Measurements from ENCODE around the gene RAB11FIP3.

The RAB11FIP3 gene

DNA sequence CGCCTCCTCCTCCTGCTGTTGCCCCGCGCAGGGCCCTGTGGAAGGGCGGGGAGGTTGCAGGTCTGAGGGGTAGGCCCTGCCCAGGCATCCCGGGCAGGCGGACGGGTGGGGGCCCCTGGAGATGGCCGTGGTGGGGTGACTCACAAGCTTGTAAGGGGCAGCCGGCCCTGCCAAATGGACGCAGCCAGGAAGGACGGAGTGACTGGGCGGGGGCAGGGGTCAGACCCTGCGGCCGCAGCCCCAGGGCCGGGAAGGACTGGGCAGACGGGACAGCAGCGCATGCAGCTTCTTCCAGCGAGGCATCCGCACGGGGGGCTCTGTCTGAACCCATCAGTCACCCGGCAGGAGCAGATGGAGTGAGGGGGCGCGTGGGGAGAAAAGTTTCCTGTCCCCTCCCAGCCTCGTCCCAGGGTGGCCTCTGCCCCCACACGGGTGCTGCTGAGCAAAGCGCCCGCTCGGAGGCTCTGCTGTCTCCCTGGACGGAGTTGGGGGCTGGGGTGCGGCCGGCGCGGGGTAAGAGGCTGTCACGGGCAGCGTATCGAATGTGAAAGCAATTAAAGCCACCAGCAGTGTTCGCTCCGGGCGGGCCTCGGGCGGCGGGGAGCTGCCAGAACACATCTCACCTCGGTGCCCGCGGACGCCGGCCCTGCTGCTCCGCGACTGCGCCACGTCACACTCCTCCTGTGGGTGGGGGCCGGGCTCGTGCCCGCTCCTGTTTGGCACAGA lies 129.4 kb downstream of the RAB11FIP3 start:
- no peak for DNase-seq (ENCODE audit: low read depth)

DNA sequence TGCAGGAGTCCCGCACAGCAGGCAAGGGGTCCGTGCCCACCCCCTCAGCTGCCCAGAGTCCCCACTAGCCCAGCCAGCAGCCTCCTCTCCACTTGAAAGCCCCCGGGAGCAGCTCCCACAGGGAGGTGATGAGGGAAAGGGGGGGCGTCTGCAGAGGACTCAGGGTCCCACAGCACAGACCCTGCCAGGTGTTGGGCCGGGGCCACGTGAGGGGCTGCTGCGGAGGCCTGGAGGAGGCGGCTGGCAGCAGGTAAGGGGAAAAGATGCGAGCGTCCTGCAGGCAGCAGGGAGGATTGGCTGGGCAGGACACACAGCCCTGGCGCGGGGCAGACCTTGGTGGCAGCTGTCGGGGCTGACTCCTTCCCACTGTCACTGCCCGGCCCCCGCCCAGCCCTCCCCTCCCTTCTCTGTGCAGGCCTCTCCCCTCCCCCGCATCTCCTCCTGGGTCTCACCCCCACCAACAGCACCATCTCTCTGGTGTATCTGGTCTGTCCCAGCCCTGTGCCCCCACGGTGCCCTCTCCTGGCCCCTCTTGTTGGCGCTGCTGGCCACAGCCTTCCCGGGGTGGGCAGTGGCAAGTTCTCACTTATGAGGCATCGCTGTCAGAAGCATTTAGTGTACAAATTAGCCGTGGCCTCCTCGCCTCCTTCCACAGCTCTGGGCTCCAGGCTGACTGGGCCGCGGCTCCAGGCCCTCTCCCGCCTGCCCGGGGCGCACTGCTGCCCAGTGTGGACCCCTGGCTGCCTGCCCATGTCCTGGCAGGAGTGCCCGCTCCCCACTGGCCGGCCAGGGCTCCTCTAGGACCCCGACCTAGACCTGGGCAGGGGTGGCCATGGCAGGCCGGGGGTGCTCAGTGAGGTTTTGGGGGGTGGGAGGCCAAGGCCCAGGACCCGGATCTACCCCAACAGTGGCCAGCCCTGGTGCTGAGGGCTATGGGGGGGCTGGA lies 130.4 kb downstream of the RAB11FIP3 start:
- DNase-seq (ENCODE audit: low read depth): no peak

DNA sequence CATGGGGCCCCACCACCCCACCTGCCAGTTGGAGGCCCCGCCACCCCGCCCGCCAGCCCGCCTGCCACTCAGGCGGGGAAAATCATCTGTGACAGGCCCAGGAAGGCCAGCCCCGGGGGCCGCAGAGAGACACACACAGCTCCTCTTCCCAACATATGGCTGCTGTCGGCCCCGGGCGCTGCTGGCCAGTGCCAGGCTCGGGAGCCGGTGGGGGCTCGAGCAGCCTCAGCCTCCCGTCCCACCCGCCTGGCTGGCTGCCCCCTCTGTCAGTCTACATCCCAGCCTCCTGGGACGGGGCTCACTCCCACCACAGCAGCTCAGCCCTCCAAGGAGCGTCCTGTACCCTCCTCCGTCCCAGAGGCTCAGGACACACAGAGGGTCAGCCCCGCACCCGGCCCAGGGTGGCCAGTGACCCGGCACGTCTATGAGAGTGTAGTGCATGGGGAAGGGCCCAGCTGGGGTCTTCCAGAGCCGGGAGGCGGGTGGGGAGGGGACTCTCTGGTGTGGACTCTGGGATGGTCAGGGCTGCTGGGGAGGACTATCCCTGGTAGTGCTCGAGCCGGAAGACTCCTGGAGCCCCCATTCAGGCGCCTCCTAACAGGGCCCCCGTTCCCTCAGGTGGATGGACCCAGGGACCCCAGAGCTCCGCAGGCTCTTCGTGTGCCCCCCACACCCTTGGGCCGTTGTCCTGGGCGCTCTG lies 131.2 kb downstream of the RAB11FIP3 start:
- DNase-seq (ENCODE audit: low read depth): no peak

DNA sequence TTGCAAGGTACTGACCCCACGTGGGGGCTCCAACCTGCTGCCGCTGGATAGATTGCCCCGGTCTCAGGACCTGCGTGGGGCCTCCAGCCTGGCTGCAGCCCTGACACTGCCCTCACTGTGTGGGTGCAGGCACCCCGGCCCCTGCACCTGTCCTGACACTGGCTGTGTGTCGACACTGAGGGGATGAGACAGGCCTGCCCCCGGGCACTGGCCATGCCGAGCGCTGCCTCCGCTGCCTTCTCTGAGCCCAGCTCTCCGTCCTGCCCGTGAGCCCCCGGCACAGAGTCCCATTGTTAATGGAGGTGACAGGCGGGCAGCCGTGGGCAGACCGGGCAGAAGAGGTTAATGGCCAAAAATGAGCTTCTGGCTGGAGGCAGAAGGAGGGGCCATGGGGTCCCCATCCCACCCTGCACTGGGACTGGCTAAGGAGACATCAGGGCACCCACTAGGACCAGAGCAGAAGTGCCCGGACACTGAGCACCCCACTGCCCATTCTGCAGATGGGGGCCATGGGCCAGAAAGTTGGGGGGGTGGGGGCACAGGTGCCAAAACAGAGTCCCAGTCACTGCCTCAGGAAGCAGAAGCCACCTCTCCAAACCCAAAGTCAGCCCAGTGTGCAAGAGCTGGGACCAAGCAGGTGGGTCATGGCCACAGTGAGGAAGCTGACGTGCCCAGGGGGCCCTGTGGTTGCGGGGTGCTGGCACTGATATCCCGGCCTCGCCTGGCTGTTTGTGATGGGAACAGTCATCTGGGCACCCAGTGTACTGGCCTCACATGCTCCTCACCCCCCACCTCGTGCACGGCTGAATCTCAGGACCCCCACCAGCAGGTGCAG lies 132.2 kb downstream of the RAB11FIP3 start:
- DNase-seq (ENCODE audit: low read depth): no peak

DNA sequence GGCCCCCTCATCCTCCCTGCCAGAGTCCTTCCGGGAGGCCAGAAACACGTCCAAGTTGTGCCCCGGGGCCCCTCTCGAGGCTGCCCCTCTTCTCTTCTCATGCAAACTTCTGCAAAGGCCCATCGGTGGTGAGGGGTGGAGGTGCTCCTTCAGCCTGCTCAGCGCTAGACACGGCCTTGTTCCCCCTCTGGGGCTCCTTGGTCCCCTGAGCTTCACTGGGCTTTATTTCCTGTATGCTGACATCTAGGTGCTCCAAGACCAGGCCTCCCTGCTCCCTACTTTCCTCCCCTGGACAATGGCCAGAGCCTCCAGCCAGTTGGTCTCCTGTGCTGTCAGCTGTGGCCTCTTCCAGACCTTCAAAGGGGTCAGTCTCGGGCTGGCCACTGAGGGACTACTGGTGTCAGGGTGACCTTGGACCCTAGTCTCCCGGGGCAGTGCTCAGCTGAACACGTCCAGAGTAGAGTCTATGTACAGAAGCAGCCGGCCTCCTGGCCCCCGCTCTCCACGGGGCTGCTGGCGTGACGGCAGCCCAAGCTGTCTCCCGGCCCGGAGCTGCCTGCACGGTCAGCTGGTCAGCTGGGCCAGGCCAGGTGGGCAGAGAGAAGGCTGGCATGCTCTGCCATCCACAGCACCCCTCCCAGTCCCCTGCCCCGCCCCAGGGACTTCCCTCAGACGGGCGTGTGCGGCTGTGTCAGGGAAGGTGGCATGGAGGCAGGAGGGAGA lies 133.0 kb downstream of the RAB11FIP3 start:
- DNase-seq (ENCODE audit: low read depth): no peak

DNA sequence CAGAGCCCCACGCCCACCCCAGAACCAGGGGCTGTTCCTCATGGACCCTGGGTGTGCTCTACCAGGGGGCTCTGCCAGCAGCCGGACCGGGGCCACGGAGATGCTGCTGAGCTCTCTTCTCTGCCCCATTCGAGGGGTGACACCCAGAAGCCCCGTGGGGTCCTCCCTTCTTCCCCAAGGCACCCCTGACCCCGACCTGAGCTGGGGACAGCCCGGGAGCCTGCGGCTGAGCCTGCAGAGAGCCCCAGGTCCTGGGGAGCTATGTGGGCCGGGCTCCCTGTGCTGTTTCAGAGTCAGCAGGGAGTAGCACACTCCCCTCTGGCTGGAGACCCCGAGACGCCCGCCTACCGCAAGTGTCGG lies 133.6 kb downstream of the RAB11FIP3 start:
- DNase-seq (ENCODE audit: low read depth): no peak

DNA sequence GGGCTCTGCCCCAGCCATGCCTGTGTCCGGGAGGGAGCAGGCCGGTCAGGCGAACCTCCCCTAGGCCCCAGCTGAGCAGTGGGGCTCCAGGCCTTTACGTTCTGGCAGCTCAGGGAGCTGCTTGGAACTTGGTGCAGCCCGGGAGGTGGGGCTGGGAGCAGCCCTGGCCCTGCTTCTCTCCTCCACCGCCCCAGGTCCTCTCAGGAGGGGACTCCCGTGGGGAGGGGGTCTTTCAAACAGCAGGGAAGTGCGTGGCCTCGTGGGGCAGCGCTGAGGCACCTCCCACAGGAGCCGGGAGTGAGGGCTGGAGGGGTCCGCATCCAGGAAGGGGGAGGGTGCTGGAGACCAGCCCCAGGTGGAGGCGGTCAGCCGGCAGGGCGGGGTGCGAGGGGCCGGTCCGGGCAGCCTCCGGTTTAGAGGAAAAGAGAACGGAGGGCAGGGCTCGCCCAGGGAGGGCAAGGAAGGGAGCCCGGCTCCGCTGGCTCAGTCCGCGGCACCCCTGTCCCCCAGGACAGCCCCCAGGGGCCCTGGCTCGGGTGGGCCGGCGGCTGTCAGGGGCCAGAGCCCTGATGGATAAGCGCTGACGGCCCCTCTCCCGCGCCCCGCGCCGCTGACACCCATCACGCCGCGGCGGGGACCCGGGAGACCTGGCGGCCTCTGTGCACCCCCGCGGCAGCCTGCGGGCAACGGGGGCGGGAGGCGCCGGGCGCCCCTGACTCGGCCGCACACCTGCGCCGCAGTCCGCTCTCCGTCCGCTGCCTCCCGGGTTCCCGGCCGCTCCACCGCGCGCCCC lies 134.2 kb downstream of the RAB11FIP3 start:
- DNase-seq (ENCODE audit: low read depth): no peak

DNA sequence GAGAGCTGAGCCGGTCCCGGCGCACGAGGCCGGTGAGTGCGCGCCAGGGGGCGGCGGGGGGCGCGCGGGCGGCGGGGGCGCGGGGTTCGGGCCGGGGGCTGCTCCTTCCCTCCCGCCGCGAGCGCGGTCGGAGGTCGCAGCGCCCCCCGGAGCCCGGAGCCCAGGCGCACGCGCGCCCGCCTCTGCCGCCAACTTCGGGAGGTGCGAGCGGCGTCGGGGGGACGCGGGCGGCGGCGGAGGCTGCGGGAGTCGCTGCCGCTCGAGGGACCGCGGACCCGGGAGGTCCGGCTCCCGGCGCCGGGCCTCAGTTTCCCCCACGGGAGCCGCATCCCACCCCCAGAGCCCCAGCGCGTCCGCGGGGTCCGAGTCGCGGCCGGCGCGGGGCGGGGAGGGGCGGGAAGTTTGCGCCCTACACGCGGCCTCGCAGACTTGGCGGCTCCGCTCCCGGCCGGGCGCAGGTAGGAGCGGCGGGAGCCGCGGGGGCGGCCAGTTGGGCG lies 134.8 kb downstream of the RAB11FIP3 start, which contains the start of gene PRR35:
Gene PRR35, plus strand, starts transcription at position 191 of the 497 bp plus-strand sequence. CDS start 2,901 bp downstream, outside the sequence.
- no peak for DNase-seq (ENCODE audit: low read depth)

DNA sequence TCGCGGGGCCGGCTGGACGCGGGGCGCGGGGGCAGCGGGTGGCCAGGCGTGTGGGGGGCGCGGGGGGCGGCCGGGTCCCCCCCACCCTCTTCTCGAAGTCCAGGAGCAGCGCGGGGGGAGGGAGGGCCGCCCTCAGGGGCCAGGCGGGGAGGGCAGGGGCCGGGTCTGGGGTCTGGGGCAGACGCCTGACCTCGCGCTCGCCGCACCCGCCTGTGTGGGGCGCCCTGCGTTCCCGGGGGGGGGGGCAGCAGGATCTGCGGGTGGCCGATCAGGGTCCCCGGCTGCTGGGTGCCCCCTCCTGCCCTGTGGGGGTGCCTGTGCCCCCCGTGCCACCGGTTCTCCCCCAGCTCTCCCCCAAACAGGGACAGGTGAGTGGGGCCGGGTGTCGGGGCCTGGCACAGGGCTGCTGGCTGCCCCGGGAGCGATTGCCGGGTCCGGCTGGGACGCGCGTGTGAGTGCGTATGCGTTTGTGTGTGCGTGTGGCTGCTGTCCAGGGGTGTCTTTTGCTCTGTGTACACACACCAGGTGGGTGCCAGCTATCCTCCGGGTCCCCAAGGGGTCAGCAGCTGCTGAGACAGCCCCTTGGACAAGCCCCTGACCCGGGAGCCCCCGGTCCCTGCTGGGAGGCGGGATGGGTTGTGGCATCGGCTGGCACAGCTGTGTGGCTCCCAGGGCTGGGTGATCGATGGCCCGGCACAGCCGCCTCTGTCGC lies 135.4 kb downstream of the RAB11FIP3 start:
- DNase-seq (ENCODE audit: low read depth): no peak

DNA sequence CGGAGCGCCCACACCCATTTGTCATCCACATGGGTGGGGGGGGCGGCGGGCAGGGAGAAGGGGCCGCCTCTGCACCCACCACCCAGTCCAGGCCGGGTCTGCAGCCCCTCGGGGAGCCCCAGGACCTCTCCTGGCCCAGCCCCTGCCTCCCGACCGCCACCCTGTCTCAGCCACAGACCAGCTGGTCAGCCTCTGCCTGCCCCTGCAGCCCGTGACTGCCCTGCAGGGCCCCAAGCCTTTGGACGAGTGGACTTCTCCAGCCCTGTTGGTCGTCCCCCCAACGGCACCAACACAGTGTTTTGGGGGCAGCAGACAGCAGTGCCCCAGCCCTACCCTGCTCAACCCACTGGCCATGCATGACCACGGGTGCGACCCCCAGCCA lies 136.0 kb downstream of the RAB11FIP3 start:
- no peak for DNase-seq (ENCODE audit: low read depth)

DNA sequence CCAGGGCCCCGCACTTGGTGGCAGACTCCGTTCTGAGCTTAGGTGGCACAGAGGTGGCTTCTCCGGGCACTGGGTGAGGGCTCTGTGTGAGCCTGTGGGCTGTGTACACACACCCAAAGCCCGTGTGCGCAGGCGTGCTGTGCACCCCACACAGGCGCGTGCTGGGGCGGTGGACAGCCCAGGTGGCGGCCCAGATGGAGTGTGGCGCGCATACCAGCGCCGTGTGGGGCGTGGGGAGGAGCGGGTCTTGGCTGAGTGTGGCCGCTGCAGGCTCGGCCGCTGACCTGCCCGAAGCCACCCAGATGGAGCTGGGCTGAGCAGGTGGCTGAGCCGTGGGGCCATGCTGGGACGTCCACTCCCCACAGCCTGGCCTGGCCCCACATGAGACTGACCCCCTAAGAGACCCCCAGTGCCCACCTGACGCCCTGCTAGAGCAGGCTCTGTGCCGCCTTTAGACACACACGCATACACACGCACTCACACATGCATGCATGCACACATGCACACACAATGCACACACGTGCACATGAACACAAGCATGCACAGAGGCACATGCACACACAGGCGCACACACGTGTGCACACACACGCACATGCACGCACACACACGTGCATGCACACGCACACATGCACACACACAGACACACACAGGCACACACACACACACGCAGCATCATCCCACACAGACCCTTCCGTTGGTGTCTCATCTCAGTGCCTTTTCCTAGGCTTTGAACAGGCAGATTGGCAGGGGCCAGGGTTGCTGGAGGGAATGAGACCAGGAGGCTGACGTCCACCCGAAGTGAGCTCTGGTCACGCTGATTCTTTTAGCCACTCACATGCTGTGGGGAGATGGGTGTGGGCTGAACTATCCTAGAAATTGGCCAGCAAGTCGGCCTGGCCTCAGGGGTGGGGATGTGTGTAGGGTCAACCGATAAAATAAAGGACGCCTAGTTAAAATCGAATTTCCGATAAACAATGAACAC lies 136.8 kb downstream of the RAB11FIP3 start:
- DNase-seq (ENCODE audit: low read depth): no peak

DNA sequence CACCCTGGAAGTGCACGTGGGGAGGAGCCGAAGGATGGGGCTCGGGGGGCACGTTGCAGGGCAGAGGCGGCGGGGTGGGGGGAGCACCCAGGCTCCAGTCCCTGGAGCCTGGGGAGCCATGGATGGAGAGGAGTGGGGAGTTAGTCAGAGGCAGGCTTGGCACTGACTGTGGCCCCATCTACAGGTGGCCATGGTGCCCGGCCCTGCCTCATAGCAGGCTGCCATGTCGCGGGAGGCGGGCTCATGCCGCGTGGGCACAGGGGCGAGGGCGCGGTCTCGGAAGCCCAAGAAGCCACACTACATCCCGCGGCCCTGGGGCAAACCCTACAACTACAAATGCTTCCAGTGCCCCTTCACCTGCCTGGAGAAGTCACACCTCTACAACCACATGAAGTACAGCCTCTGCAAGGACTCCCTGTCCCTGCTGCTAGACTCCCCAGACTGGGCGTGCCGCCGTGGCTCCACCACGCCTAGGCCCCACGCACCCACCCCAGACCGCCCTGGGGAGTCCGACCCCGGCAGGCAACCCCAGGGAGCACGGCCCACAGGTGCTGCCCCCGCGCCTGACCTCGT lies 137.7 kb downstream of the RAB11FIP3 start:
- no peak for DNase-seq (ENCODE audit: low read depth)

DNA sequence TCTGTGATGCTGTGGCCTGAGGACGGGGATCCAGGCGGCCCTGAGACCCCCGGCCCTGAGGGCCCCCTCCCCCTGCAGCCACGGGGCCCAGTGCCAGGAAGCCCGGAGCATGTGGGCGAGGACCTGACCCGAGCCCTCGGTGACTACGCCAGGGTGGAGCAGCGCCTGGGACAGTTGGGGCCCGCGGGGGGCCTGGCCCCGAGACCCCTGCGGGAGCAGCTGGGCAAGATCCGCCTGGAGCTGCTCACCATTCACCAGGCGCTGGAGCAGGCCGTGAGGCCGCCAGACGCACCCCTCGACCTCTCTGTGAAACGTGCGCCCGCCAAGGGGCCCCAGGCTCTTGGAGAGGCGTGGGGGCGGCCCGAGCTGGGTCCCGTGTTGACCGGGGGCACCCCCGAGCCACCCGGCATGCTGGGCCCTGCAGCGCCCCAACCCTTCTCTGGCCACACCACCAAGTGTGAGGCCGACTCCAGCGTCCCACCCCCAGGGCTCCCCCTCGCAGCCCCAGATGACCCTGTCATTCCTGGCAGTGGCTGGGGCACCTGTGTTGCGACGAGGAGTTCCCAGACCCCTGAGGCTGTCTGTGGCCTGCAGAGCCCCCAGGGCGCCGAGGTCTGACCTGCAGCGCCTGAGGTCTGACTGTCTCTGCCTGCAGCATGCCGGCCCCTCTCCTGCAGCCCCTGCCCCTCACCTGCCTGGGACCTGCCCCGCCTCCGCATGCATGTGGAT lies 139.4 kb downstream of the RAB11FIP3 start:
- DNase-seq (ENCODE audit: low read depth): no peak

DNA sequence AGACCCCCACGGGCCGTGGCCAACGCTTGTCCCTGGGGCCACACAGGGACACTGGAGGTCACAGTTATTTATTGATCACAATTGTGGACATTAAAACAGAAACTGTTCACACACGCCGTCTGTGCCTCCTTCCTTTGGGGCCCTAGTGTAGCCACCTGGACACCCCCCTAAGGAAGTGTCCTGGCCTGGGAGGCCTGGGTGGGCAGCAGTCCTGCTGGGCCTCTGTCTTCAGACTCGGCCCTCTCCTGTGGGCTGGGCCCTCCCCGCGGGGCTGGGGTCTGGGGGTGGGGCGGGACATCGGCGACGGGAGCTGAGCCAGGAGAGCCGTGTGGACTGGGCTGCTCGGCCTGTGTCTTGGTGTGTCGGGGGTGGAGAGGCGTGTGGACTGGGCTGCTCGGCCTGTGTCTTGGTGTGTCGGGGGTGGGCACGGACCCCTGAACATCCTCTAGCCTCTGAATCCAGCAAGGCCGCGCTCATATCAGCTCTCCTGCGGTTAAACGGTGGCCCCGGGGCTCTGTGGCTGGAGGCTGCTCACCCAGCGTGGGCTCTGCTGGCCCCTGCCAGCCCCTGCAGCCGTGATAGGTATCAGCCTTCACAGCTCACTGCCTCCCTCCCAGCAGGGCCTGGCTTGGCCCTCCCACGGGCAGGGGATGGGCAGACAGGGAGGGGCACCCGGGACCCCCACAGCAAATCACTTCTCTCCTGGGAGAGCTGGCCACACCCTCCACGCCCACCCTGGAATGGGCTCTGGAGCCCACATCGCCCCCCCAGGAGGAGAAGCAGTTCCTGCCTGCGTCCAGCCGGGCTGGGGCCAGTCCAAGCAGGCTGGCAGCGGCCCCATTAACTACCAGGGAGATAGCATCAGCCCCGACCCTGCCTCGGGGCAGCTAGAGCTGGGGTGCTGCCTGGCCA lies 140.2 kb downstream of the RAB11FIP3 start:
- no peak for DNase-seq (ENCODE audit: low read depth)

DNA sequence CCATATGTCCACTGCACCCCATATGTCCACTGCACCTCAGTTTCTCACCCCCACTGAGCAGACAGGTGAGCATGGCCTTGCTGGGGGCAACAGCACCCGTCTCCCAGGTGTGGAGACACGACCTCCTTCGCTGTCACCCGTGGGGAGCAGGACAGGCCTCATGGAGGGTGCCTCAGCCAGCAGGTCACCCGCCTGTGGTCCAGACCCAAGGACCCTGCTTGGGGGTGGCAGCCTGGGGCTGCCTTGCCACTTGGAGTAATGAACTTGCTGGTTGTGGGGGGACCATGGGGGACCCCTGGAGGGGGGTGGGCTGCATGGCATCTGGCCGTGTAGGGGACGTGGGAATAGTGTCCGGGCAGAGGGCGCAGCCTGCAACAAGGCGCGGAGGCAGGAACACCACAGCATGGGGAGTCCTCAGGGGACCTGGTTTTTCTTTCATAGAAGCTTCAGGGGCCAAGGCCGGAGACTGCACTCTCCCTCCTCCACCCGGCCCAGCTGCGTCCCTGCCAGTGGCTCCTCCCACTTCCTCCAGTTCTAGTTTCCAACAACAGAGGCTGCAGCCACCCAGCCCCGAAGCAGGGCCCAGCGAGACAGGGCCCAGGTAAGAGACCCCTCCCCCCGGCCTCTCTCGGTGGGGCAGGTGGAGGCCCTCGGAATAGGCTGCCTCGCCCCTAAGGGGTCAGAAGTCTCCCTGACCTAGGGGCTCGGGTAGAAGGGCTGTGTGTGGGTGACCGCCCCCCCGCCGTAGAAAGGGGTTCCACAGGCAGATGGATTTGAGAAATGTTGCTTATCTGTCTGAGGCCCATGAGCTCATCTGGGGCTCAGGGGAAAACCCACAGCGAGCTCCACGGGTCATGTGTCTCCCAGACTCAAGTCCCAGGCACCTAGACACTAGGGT lies 141.3 kb downstream of the RAB11FIP3 start, which contains the start of gene NHLRC4:
Gene NHLRC4, plus strand, starts transcription at position 531 of the 898 bp plus-strand sequence. CDS start 1,043 bp downstream, outside the sequence.
- DNase-seq (ENCODE audit: low read depth): no peak

Data from HS-5 (cell line).